ENCODE results near the gene MCRIP2.

Gene MCRIP2

GRCh38 chr16:620700-621525 lies 20.7 kb upstream of the MCRIP2 start:
- no peak for DNase-seq (ENCODE audit: extremely low read depth, insufficient read length)
- H3K36me3 ChIP-seq (ENCODE audit: control insufficient read depth, insufficient read depth, low read length), result no peaks in the 10 kb centered on the region; the same call in 1 of the 2 replicates
- no peaks in the 10 kb centered on the region for H3K27me3 ChIP-seq (replicated peaks; ENCODE audit: control insufficient read depth, insufficient read depth, low read length)
- no peak for TF ChIP-seq CTCF (IDR thresholded peaks at IDR 0.05; ENCODE audit: insufficient read depth, low read length, poor library complexity, severe bottlenecking)
- no peak overlapping the region for H3K4me3 ChIP-seq (replicated peaks; ENCODE audit: low read depth, low read length)

DNA sequence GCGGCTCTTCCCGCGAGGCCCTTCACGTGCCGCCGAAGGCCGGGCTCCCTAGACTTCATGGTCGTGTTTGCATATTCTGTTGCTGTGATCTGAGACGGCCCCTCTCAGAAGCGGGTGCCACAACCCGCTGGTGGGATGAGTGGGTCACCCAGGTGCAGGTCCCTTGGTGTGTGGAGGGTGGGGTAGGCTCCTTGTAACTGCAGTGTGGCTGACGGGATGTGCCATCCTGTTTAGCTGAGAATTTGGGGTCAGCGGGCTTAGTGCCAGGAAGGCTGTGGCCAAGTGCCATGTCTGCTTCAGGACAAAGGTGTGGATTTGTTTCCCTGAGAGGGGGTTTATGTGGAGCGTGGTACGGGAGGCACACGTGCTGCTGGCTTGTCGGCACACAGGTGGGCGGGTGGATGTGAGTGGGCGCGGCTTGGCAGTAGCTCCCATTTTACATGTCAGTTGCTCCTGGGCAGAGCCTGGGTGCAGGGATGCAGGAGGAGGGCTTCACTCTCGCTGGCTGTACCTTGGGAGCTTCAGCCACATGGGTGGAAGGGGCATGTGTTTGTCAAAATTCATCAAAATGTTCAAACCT lies 20.0 kb upstream of the MCRIP2 start:
- Histone ChIP-seq H3K36me3 (ENCODE audit: control insufficient read depth, insufficient read depth, low read length) (no peaks in the 10 kb centered on the region; the same call in 1 of the 2 replicates), H3K4me3 (replicated peaks; ENCODE audit: low read depth, low read length) (no peak overlapping the region), H3K27me3 (replicated peaks; ENCODE audit: control insufficient read depth, insufficient read depth, low read length) (no peaks in the 10 kb centered on the region)
- no peak for TF ChIP-seq CTCF (IDR thresholded peaks at IDR 0.05; ENCODE audit: insufficient read depth, low read length, poor library complexity, severe bottlenecking)
- DNase-seq (ENCODE audit: extremely low read depth, insufficient read length), result no peak

DNA sequence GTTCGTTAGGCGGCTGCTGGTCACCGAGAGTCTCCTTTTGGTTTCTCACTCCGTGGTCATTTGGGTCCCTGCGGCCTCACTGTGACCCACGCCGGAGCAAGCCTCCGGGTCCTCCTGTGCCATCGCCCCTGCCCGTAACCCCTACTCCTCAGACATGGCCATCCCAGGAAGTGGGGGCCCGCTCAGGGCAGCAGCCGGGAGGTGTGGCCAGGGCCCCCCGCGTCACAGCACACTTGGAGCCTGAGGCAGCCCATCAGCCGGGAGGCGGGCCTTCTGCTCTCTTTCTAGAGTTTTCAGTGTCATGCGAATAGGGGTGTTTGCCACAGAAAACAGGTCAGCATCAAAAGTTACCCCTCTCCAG lies 18.7 kb upstream of the MCRIP2 start:
- DNase-seq (ENCODE audit: extremely low read depth, insufficient read length), result no peak
- TF ChIP-seq CTCF (IDR thresholded peaks at IDR 0.05; ENCODE audit: insufficient read depth, low read length, poor library complexity, severe bottlenecking), result no peak
- no peaks in the 10 kb centered on the region; the same call in 1 of the 2 replicates for H3K36me3 ChIP-seq (ENCODE audit: control insufficient read depth, insufficient read depth, low read length)
- H3K4me3 ChIP-seq (replicated peaks; ENCODE audit: low read depth, low read length), result no peak overlapping the region
- H3K27me3 ChIP-seq (replicated peaks; ENCODE audit: control insufficient read depth, insufficient read depth, low read length), result no peaks in the 10 kb centered on the region

DNA sequence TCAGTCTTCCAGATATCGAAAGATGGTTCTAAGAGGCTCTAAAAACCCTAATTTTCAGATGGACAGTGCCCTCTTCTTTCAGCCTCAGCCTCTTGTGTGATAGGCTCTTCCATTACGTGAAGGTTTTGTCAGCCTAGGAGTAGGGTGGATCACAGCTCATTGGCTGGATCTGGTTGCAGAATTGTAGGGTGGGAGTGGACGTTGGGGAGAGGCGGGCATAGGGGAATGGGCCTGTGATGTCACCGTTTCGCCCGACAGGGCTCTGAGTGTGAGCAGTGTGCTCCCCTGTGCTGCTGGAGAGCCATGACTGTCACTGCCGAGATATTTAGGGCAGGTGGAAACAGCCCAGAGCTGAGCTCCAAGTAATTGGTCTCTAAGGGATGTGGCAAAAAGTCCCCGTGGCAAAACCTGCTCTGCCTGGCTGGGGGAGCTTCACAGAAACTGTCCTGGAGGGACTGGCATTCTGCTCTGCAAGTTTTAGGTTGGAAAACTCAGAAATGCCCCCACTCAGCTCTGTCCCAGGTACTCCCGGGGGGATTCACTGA lies 17.0 kb upstream of the MCRIP2 start:
- TF ChIP-seq CTCF (IDR thresholded peaks at IDR 0.05; ENCODE audit: insufficient read depth, low read length, poor library complexity, severe bottlenecking), result no peak
- DNase-seq (ENCODE audit: extremely low read depth, insufficient read length), result no peak
- Histone ChIP-seq H3K4me3 (replicated peaks; ENCODE audit: low read depth, low read length) (no peak overlapping the region), H3K36me3 (ENCODE audit: control insufficient read depth, insufficient read depth, low read length) (no peaks in the 10 kb centered on the region; the same call in 1 of the 2 replicates), H3K27me3 (replicated peaks; ENCODE audit: control insufficient read depth, insufficient read depth, low read length) (no peaks in the 10 kb centered on the region)

DNA sequence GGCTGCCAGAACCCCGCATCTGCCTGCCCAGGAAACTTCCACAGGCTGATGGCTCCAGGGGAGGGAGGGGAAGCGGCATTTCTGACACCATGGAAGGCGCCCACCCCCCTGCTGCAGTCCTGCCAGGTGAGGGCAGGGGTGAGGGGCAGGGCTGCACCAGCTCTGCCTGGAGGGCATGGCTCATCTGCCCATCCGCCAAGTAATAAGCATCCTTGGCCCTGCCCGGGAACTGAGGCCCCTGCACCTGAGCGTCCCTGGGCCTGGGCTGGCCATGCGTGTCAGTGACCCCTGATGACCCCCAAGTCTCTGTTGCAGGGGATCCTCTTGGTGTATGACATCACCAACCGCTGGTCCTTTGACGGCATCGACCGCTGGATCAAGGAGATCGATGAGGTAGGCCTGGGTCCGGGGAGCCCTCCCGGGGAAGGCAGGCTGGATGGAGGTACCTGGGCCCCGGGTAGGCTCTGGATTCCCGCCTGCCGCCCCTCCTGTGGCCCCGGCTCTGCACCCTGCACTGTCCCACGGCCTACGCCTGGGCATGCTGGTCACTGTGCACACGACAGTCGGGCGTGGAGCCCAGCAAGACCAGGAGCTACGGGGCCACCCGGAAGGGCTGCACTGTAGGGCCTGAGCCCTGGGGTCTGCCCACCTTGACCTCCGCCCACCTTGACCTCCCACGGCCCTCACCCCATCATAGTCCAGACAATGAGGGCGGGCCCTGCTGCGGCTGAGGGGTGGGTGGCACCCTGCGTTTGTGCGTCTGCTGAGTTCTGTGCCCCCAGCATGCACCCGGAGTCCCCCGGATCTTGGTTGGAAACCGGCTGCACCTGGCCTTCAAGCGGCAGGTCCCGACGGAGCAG lies 16.3 kb upstream of the MCRIP2 start:
- no peak for DNase-seq (ENCODE audit: extremely low read depth, insufficient read length)
- H3K4me3 ChIP-seq (replicated peaks; ENCODE audit: low read depth, low read length), result no peak overlapping the region
- H3K27me3 ChIP-seq (replicated peaks; ENCODE audit: control insufficient read depth, insufficient read depth, low read length), result no peaks in the 10 kb centered on the region
- TF ChIP-seq CTCF (IDR thresholded peaks at IDR 0.05; ENCODE audit: insufficient read depth, low read length, poor library complexity, severe bottlenecking), result no peak
- no peaks in the 10 kb centered on the region; the same call in 1 of the 2 replicates for H3K36me3 ChIP-seq (ENCODE audit: control insufficient read depth, insufficient read depth, low read length)

Data from GM06990 (cell line).